GM10266 (cell line): ENCODE data around the gene PCDHGA9.
A peak's percentile ranks its signal among the peaks of the same experiment; 100 is the strongest.

Experiments
- DNase-seq: peaks from one replicate; pipeline ENCODE4 v3.0.0; 2012; ENCODE audit errors: extremely low spot score
- CTCF ChIP-seq: IDR thresholded peaks from 2 replicates; pipeline ENCODE4 v1.5.1; 2012; ENCODE audit warnings: mild to moderate bottlenecking, low read depth; ENCODE audit not compliant: control insufficient read depth, insufficient read depth; ENCODE audit errors: missing control alignments

The PCDHGA9 gene

DNA sequence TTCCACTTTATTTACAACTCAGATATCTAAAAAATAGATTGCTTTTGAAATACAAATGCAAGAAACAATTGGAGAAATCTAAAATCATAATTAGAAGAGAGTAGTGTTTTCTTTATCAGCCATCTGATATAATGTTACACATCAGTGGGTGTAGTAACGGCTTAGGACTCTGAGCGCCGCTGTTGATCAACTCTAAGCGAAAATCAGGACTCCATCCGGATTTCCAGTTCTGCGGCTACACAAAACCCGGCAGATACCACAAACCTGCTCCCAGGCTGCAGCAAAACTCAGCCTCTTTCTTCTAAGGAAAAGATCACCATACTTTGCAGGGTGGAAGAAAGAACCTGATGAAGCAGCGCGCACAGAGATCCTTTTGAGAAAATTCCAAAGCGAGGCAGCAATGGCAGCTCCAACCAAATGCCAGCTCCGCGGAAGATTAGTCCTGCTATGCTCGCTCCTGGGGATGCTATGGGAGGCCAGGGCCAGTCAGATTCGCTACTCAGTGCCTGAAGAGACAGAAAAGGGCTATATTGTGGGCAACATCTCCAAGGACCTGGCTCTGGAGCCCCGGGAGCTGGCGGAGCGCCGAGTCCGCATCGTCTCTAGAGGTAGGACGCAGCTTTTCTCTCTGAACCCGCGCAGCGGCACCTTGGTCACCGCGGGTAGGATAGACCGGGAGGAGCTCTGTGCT lies at the start of gene PCDHGA9:
Gene PCDHGA9 (plus strand): TSS at position 226 of the 691 bp plus-strand sequence. CDS start 175 bp downstream, at position 401.
- DNase-seq, result no peak

DNA sequence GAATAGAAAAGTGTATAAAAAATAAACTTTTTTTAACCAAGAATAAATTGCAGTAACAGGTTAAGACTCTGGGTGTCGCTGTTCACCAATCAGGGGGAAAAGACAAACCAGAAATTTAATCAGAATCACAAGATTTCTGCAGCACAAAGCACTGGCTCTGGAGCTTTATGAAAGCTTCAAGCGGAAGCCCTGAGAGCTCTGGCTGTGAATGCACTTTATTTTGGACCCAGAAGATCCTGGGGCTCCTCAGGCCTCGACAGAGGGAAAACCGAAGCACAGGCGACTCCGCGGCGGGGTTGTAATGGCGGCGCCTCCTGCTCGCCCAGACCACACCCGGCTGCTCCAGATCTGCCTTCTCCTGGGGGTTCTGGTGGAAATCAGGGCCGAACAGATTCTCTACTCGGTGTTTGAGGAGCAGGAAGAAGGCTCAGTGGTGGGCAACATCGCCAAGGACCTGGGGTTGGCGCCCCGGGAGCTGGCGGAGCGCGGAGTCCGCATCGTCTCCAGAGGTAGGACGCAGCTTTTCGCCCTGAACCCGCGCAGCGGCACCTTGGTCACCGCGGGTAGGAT lies 47.6 kb upstream of the PCDHGA9 start, which contains the start of gene PCDHGA4:
Gene PCDHGA4 (plus strand): TSS at position 122 of the 570 bp plus-strand sequence. CDS start 87 bp downstream, at position 209.
- TF ChIP-seq CTCF, result peak; percentile 7
- no peak for DNase-seq

More for the DNA sequence above, at the start of gene PCDHGA9:
- peak; percentile 31 for TF ChIP-seq CTCF

- no peak for TF ChIP-seq CTCF
- no peak for DNase-seq
Measured at GRCh38 chr5:141355641-141356040, 46.9 kb upstream of the PCDHGA9 start.

DNA sequence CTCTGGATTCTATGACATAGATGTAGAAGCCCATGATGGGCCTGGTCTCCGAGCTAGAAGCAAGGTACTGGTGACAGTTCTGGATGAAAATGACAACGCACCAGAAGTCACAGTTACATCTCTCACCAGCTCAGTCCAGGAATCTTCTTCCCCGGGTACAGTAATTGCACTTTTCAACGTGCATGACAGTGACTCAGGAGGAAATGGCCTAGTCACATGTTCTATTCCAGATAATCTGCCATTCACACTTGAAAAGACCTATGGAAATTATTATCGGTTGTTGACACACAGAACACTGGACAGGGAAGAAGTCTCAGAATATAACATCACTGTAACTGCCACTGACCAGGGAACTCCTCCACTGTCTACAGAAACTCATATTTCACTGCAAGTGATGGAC lies 46.4 kb upstream of the PCDHGA9 start:
- no peak for DNase-seq
- no peak for TF ChIP-seq CTCF

- DNase-seq, result no peak
- no peak for TF ChIP-seq CTCF
Measured at GRCh38 chr5:141356950-141357349, 45.6 kb upstream of the PCDHGA9 start.

DNA sequence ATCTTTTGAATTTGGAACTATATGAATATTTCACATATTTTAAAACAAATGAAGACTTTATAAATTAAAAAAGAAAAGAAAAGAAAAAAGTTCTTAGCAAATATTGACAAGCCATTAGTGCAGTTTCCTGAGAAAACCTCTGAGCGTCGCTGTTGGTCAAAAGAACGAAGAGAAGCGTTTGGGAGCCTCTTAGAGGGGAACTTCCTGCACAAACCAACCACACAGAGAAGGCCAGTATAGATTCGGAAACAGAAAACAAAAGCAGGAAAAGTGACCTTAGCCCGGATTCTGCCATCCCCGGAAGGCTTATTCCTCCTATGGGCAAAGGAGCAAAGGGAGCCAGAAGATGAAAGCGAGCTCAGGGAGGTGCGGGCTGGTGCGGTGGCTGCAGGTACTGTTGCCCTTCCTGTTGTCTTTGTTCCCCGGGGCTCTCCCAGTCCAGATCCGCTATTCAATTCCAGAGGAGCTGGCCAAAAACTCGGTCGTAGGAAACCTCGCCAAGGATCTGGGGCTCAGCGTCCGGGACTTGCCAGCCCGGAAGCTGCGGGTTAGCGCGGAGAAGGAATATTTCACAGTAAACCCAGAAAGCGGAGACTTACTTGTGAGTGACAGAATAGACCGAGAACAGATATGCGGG lies 42.7 kb upstream of the PCDHGA9 start, which contains the start of gene PCDHGB2:
Gene PCDHGB2 (plus strand): TSS at position 205 of the 637 bp plus-strand sequence. CDS start 142 bp downstream, at position 347.
- TF ChIP-seq CTCF, result peak; percentile 31
- peak; percentile 69 for DNase-seq
